COLO668 (cell line): ENCODE results near the gene YARS1.

ENCODE experiments used
- DNase-seq: peaks from one replicate; lab custom pipeline; 2025; ENCODE audit not compliant: unreplicated experiment; lab: John Stamatoyannopoulos, UW

YARS1 gene

DNA sequence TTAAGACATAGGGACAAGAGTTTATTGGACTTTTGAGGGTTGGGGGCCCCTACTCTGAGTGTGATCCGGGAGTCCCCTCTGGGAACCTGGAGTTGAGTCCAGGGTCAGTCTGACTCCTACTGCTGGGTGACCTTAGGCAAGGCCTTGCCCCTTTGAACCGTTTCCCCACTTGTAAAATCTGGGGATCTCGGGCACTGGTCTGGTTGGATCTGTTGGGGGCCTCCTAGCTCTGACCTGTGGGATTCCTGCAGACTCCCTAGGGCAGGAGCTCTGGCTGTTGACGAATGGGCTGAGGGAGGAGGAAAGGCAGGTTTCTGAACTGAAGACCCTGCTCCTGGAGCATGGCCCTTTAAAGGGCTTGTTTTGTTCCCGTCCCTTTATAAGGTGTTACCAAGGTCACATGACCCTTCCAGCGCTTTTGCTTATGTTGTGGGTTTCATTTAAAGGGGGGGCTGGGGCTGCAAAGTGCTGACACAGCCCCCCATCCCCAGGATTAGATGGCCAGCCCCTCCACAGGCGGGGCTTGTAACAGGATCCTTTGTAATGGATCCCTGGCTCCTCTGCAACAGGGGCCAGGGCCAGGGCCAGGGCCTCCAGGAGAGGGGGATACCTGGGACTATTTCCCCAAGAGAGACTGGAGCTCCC, 50.7 kb downstream of the YARS1 start:
- DNase-seq = no peak

DNA sequence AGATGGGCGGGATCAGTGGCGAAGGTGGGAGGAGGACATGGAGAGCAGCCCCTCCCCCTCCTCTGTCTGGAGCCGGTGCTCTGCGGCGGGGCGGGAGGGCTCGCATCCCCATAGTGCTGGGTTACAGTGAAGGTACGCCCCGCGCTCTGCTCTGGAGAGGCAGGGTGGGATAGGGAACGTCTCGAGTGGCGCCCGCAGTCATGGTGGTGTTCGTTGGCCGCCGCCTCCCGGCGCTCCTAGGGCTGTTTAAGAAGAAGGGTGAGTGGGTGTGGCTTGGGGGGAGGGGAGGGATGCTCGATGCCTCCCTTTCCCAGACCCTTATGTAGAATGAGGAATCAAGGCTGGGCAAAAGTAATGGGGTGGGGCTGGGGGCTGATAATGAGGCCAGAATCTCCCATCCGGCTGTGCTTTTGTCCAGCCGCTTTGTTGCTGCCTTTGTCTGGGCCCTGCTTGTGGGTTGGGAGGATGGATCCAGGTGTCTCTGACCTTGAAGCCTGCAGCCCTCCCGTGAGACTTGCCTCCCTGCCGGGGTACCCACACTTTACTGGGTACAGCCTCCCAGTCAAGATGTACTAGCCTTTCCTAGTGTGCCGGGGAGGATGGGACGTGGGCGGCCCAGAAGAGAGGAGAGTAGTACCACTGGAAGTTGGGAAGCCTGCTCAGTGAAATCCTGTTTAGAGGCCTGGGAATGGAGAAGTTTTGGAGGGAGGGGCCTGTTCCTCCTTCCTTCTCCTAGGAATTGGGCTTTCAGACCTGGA, 51.4 kb downstream of the YARS1 start:
- no peak for DNase-seq

DNA sequence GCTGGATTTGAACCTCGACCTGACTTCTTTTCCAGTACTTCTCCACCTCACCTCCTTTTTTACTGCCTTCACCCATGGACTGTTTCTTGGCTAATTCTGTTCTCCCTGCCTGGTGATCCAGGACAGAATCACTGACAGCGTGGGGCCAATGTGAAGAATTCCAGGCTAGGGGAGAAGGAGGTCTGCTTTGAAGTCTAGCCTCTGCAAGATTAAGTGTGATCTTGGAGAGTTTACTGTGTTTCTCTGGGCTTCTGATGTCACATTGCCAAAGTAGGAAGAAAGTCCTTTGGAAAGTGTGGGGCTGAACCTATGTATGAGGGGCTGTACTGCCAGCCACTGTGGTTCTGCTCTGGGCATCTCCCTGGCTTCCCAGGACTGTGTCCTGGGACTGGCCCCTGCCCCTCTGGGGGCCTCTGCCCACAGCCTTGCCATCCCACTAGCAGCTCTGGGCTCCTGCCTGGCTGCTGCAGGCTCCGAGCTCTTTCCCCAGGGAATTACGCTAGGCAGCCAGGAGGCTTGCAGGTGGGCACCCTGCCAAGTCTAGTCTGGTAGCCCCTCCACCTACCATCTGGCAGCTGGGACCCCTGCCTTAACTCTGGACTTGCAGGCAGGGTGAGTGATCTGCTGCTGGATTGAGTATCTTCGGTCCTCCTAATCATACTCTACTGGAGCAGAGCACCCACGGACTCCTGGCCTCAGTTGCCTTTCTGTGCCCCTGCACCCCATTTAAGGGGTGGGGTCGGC, 52.2 kb downstream of the YARS1 start:
- DNase-seq = no peak

DNA sequence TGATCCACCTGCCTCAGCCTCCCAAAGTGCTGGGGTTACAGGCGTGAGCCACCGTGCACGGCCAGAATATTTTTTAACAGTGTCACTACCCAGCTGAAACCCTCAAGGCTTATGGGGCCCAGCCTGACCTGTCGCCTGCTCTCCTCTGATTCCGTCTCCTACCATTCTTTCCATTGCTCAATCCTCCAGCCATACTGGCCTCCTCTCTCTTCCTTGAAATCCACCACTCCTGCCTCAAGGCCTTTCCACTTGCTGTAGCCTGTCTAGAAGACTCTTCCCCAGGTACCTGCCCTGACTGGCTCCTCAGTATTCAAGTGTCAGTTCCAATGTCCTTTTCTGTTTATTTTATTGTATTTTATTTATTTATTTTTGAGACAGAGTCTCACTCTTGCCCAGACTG, 53.9 kb downstream of the YARS1 start:
- no peak for DNase-seq

DNA sequence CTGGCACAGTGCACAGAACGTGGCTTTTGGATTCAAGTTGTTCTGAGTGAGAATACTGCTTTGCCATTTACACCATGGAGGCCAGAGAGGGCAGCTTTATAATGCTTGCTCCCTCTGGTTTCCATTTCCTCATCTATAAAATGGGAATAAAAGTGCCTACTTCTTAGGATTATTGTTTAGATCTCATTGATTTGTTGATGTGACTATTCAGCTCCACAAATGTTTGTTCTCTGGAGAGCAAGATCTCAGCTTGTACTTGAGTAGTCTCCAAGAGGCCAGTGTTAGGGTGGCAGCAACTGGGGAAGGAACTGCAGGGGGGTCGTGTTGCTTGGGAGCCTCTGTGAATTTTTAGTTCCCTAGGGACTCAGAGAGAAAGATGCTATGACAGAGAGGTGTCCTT, 55.2 kb downstream of the YARS1 start:
- DNase-seq = no peak

DNA sequence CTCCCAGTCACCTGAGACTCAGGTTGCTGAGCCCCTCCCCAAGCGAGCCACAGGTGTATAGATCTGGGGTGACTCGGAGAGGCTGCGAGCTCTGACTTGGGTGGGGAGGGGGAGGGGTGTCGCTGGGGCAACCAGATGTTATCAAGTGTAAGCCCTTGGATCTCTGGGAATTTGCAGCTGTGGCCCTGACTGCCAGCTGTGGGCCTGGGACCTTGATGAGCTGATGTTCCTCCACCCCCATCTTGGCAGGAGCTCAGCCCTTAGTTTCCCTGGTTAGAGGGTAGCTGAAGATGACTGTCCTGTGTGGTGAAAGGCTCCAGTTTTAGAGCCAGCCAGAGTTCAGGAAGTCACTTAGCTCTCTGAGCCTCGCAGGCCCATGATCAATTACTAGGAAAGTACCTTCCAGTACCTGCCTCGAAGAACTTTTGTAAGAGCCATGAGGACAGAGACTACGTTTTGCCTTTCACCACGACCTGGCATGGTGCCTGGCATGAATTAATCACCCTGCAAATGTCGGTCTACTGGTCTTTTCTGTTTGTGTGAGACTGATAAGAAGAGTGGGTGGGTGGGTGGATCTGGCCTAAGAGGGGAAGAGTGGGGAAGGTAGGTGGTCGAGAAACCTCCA, 55.8 kb downstream of the YARS1 start:
- DNase-seq = no peak

DNA sequence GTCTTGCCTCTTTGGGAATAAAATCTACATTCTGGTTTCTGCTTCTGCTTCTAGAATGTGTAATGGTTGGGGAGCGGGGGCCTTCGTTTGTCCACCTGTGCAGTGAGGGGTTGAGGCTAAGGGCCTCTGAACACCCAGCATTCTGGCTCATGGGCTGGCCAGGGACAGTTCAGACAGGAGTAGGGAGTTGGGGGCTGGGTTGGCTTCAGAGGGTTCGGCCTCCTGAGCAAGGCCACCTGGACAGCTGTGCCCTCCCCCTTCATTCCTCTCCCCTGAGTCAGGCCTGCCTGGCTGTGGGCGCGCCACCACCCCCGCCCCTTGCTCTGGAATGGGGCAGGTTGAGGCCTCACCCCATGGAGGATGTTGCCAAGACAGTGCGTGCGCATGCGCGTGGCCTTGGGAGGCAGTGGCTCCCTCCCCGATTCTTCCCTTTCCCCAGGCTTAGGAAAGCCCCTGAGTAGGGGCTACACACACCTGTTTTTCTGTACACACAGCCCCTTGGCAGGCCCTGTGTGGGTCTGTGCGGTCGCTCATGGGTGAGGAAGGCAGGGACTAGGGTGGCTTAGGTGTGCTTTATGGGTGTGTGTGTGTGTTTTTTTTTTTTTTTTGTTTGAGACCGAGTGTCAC, 57.0 kb downstream of the YARS1 start:
- DNase-seq = peak; percentile 82

DNA sequence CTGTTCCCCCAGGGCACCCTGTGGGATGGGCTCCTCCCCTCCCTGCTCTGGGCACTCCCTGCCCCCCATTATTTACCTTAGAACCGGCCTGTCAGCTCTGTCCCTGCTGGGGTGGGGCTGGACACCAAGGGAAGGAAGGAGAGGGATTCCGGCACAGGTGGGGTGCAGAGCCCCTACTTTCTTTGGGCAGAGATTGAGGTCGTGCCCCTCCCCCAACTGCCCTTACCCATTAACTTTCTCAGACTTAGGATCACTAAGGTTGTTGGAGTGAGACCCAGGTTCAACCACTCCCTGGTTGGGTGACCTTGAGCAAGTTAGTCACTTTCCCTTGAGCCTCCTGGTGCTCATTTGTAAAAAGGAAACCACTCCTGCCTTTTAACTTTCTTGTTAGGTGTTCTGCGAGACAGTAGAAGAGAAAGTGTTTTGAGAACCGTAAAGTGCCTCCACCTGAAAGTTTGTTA, 57.6 kb downstream of the YARS1 start:
- DNase-seq = peak; percentile 59

DNA sequence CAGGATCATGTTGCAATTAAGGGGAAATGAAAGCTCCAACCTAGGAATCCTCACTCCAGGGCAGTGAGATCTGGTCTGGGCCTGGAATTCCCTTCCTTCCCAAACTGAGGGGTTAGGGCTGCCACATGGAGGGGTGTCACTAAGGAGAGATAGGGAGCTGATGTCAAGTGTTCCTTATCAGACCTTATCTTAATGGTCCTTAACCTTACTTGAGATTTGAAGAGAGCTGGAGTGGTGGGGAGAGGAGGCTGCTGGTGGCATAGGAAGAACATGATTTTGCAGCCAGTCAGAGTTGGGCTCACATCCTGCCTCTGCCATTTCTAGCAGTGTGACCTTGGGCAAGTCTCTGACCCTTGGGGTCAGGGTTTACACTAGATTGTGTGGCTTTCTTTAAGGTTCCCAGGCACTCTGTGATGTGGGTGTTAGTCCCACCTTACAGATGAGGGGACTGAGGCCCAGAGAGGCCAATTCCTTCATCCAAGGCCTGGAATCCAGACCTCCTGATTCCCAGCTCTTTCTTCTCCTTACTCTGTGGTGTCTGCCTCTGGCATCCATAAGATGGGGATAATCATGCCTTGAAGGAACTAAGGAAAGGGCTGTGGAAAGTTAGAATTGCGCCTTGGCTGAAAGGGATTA, 58.2 kb downstream of the YARS1 start:
- no peak for DNase-seq

DNA sequence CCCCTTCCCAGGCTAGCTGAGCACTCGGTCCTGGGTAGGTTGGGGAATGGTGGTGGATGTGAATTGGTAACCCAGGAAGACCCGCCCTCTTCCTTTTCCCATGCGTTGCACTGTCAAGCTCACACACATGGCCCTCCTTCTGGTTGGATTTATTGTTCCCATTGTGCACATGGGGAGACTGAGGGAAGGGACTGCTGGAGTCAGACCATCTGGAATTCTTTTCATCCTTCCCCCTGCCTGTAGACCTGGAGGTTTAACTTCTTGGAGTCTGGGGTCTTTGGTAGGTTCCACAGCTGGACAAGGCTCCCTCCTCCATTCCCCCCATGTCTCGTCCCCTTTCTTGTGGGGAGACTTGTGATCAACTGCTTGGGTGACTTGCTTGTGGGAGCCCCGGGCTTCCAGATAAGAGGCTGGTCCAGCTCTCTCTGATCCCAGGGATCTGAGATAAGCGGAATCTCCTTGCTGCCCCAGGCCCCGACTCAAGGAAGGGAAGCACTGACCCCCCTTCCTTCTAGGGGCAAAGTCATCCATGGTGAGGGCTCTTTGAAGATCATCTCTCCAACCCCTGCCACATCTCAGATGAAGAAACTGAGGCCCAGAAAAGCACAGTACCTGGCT, 58.9 kb downstream of the YARS1 start:
- DNase-seq = no peak

DNA sequence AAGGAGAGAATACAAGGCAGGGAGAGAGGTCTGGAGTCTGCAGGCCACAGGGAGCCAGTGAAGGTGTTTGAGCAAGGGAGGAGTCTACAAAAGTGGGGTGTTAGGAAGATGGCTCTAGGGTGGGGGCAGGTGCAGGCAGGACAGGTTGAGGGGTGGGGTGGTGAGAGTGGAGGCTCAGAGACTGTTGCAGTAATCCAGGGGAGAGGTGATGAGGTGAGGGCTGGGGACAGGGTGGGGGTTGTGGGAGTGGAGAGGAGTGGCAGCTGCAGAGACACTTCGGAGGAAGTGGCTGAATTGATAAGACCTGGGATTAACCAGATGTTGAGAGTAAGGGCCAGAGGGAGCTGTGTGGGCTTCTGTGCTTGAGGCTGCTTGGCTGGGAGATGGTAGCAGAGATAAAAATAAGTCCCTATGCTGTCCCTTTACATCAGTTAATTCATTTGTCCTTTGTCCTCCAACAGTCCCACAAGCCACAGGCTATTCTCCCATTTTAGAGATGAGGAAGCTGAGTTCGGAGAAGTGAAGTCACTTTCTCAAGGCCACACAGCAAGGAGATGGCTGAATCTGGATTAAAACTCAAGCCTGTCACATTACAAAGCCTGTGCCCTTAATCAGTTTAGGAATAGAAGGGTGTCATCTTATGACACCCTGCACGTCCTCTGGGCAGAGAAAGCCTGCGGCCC, 59.8 kb downstream of the YARS1 start:
- no peak for DNase-seq

DNA sequence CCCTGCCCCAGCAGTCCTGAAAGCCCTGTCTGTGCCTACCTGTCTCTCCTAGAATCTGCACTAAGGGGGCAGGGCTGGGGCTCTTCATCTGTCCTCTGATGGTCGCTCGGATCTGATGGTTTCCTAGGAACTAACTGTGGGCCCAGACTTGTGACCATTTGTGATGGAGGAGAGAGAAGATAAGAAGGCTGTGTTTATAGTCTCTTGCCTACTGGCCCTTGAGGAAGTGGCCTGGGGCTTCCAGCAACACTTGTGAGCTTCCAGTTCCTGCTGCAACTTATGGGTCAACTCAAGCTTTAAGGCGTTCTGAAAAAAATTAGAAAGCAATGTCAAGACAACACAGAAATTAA, 61.4 kb downstream of the YARS1 start:
- DNase-seq = no peak

DNA sequence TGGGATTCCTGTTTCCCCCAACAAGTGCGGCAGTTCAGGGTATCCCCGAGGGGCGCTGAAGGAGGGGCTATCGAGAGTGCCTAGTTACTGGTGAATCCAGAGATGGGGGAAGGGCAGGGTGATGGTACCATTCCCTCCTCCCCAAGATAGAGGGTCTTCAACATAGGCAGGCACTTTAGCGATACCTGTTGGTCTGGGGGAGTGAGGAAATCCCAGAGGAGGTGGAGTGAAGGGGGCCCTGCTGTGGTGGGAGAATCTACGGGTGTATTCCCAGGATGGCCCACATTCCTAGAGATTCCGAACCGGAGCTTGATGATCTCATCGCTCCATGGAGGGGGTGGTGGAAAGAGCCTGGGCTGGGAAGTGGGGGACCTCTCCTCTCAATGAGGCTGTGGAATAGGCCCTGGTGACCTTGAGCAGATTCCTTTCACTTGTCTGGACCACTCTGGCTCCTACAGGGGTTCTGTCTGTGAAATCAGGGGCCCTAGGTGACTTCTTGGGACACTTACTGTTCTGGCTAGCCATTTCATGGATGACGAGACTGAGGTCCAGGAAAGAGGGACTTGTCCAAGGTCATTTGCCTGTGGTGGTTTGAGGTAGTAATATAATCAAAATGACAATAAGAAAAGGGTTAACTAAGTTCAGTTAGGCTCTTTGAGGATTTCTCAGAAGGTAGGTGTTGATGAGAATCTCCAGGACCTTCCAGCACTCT, 61.9 kb downstream of the YARS1 start:
- DNase-seq = no peak

DNA sequence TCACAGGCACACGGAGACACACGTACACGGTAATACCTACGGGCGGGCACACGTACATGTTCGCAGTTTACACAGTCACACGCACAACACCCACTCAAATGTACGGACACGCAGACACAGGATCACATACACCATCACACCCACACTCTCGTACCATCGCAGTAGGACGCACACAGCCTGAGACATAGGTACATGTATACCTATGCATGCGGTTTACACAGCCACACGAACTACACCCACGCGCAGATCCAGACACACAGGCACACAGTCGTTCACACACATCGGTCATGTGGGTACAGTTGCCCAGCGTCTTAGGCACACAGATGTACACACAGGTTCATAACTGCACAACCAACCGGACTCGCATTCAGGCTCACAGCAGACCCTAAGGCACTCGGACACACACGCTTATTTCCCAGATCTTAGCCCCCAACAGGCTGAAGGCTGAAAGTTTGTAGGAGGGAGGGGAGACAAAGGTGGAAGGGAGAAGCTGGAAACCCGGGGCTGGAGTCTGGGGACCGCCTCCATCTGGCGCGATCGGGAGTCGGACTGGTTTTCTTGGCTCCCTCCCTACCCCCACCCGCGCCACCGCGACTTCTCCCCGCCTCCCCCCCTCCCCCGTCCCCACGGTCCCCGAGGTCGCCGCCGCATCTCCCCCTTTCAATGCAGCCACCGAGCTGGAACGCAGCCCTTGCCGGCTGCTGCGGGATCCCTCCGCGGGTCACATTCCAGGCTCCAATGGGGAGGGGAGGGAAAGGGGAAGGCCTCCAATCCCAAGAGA, 62.7 kb downstream of the YARS1 start:
- DNase-seq = no peak

DNA sequence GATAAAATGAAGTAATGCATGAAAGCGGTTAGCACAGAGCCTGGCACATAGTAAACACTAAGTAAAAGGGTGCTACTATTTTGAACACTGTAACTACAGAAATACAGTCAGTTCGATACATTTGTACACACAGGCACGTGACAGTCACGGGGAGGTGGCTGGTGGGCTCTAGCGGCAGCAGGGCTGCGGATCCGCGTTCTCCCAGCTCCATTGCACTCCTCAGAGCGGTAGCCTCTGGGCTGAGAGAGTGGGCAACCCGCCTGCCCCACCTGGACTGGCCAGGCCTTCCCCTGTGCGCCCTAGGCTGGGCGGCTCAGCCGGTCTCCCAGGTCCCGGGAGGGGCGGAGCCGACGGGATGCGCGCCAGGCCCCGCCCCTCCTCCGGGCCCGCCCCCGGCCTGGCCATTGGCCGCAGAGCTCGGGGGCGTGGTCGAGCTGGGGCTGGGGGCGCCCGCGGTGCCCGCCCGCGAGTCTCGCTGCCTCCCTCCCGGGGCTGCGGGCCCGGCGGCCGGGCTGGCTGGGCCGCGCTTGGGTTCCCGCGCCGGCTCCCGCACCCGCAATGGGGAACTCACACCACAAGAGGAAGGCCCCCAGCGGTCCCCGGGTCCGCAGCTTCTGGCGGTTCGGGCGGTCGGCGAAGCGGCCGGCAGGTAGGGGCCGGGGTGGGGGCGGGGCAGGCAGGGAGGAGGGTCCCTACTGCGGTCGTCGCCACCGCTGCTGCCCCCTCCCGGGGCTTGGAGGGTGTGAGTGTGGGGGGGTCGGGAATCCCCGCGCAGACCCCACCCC, 63.4 kb downstream of the YARS1 start:
- DNase-seq = peak; percentile 74

DNA sequence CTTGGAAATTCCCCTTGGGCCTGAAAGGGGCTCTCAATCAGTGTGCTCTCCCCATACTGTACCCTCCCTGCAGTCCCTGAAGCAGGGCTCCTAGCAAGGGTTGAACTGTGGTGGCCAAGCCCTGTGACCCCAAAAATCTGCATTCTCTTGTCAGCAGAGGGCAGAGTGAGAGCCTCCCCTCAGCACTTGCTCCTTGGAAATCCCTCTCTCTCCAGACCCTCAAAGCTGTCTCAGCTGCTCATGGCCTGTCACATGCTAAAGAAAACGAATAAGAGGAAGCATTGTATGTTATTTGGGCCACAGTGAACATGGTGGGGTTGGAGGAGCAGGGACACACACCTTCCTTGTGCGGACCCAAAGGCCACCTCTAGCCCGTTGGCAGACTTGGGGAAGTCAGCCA, 67.4 kb downstream of the YARS1 start:
- DNase-seq = no peak

DNA sequence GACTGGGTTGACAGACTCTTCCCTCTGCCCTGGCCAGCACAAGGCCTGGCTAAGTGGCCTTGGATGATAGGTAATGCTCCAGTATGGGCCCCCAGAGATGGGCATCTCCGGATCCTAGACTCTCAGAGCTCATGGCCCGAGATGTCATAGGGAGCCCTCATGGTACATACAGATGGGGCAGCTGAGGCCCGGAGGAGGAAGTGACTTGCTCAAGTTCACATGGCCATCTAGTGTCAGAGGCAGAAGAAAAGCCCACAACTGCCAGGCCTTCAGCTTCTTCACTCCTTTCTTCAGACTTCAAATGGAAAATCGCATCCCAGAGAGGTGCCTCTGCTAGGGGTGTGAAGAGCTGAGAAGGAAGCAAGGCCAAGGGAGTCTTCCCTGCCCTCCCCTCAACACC, 67.8 kb downstream of the YARS1 start:
- no peak for DNase-seq

DNA sequence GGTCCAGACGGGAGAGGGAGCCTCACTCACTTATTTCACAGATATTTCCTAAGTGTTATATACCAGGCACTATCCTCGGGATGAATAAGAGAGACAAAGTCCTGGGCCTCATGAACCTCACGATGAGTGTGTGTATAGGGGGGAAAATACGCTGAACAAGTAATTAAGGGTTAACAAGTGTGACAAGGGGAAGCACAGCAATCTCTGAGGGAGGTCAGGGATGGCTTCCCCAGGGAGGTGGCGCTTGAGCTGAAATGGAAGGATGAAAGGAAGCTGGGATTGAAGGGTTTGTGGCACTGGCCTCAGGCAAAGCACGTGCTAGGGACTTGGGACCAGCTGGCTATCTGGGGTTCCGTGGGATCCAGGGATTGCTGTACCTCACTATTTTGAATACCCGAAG, 68.2 kb downstream of the YARS1 start:
- no peak for DNase-seq
